GM06990 (cell line): ENCODE results near the gene PHLPP1.

Experiments
- DNase-seq: peaks from one replicate; pipeline ENCODE4 v3.0.0-alpha.2; 2011; ENCODE audit not compliant: insufficient read length; ENCODE audit errors: extremely low read depth
- H3K27me3 ChIP-seq: replicated peaks from 2 replicates; pipeline ENCODE4 v1.6.0; 2011; ENCODE audit warnings: low read length; ENCODE audit not compliant: control insufficient read depth, insufficient read depth
- H3K36me3 ChIP-seq: 2 replicates; pipeline ENCODE4 v1.5.1; 2011; ENCODE audit warnings: low read length; ENCODE audit not compliant: control insufficient read depth, insufficient read depth
- H3K4me3 ChIP-seq: replicated peaks from 2 replicates; pipeline ENCODE4 v1.5.1; 2011; ENCODE audit warnings: low read depth, mild to moderate bottlenecking, control low read depth, low read length
- TF ChIP-seq, protein P1 (sequence below): IDR thresholded peaks from 2 replicates; pipeline ENCODE4 v1.5.1; 2011; ENCODE audit warnings: low read length, control low read depth, mild to moderate bottlenecking, inconsistent platforms; ENCODE audit not compliant: insufficient read depth, poor library complexity, severe bottlenecking

The PHLPP1 gene

DNA sequence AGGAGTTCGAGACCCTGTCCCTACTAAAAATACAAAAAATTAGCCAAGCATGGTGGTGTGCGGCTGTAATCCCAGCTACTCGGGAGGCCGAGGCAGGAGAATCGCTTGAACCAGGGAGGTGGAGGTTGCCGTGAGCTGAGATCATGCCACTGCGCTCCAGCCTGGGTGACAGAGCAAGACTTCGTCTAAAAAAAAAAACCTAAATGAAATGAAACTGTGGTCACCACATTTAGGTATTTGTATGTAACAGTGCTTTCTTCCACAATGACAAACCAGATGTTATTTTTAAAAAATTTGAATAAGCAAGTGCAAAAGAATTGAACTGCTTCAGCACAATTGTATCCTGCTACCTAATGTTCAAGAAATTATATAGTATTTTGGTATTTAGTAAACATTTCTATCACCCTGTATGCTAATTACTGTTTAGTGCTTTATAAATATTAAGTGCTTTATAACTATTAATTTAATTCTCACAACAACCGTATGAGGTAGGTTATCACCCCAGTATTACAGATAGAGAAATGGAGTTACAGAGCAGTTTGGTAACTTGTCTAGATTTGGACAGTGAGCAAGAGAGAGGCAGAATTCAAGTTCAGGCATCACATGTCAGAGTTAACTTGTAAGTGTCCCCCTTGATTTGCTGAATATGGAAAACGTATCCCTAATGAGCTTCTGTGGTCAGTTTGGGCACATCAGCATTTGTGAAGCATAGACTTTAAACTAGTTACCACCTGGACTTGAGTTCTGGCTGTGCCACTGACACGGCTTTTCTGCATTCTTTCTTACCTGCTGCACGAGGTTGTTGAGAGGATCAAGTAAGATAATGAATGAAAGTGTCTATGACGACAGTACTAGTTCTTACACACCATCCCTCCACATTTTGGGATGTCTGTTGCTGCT is 14.4 kb downstream of the PHLPP1 start:
- no peaks in the 10 kb centered on the region for H3K36me3 ChIP-seq
- TF ChIP-seq, protein P1, sequence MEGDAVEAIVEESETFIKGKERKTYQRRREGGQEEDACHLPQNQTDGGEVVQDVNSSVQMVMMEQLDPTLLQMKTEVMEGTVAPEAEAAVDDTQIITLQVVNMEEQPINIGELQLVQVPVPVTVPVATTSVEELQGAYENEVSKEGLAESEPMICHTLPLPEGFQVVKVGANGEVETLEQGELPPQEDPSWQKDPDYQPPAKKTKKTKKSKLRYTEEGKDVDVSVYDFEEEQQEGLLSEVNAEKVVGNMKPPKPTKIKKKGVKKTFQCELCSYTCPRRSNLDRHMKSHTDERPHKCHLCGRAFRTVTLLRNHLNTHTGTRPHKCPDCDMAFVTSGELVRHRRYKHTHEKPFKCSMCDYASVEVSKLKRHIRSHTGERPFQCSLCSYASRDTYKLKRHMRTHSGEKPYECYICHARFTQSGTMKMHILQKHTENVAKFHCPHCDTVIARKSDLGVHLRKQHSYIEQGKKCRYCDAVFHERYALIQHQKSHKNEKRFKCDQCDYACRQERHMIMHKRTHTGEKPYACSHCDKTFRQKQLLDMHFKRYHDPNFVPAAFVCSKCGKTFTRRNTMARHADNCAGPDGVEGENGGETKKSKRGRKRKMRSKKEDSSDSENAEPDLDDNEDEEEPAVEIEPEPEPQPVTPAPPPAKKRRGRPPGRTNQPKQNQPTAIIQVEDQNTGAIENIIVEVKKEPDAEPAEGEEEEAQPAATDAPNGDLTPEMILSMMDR = no peak
- no peak overlapping the region for H3K4me3 ChIP-seq
- H3K27me3 ChIP-seq = no peaks in the 10 kb centered on the region
- DNase-seq = no peak

- no peaks in the 10 kb centered on the region for H3K27me3 ChIP-seq
- H3K36me3 ChIP-seq = no peaks in the 10 kb centered on the region
- no peak for DNase-seq
- TF ChIP-seq, protein P1 = no peak
- H3K4me3 ChIP-seq = no peak overlapping the region
Measured at GRCh38 chr18:62730941-62731340, 15.6 kb downstream of the PHLPP1 start.

DNA sequence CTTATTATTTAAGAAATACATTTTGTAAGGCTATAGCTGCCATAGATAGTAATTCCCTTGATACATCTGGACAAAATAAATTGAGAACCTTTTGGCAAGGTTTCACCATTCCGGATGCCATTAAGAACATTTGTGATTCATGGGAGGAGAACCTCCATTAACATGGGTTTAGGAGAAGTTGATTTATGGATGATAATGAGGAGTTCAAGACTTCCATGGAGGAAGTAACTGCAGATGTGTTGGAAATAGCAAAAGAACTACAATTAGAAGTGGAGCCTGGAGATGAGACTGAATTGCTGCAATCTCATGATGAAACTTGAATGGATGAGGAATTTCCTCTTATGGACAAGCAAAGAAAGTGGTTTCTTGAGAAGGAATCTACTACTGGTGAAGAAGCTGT is 17.3 kb downstream of the PHLPP1 start:
- H3K27me3 ChIP-seq = no peaks in the 10 kb centered on the region
- TF ChIP-seq, protein P1 = no peak
- H3K36me3 ChIP-seq = no peaks in the 10 kb centered on the region
- no peak for DNase-seq
- no peak overlapping the region for H3K4me3 ChIP-seq

DNA sequence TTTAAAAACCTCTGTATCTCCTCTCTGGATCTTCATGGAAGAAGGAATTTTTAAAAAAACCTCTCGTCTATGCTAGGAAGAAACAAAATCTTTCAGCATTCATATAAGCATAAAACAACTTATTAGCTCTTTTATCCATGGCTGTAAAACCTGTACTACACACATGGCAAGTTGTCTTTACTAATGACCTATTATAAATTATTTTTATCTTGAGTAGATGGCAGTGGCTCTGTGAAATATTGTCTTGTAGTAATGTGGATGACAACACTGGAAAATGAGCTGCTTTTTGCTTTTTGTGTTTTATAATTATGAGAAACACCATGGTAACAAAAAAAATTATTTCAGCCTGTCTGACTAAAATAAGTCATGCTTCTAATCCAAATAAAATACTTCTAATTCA is 18.9 kb downstream of the PHLPP1 start:
- Histone ChIP-seq H3K27me3 (no peaks in the 10 kb centered on the region), H3K36me3 (no peaks in the 10 kb centered on the region), H3K4me3 (no peak overlapping the region)
- TF ChIP-seq, protein P1 = no peak
- DNase-seq = no peak

DNA sequence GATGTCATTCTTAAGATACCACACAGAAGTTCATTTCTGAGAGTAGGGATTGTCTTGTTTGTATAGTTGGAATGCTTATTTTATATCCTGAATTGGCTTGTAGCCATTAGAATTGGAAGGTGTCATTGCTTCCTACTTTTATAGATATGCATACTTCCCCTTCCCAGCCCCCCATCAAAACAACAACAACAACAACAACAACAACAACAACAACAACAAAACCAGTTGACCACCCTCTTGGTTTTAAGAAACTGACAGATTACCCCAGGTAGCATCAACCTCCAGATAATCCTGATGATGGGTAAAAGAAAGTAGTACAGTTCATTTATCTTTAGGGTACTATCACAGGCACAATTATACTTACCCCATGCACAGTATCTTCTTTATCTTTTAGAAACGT is 20.0 kb downstream of the PHLPP1 start:
- Histone ChIP-seq H3K4me3 (no peak overlapping the region), H3K36me3 (no peaks in the 10 kb centered on the region), H3K27me3 (no peaks in the 10 kb centered on the region)
- TF ChIP-seq, protein P1 = no peak
- no peak for DNase-seq
